ENCODE results near the gene ADRB2.

ADRB2 gene

GRCh38 chr5:148815578-148815977 lies 10.8 kb upstream of the ADRB2 start:
- Histone ChIP-seq H3K4me3 (IDR thresholded peaks at IDR 0.05; ENCODE audit: insufficient read depth, low read depth, low read length) (no peak overlapping the region), H3K4me1 (ENCODE audit: low read depth, poor library complexity, severe bottlenecking) (peaks cover 3% of the 10 kb centered on the region), H3K27ac (no peak overlapping the region), H3K27me3 (ENCODE audit: insufficient read depth, low read depth) (no peaks in the 10 kb centered on the region), H4K20me1 (ENCODE audit: insufficient read depth) (no peaks in the 10 kb centered on the region), H2AFZ (ENCODE audit: low read depth) (no peak overlapping the region), H3K79me2 (ENCODE audit: insufficient read depth, low read depth) (no peaks in the 10 kb centered on the region), H3K4me2 (no peak overlapping the region), H3K9ac (no peak overlapping the region), H3K36me3 (ENCODE audit: insufficient read depth) (no peaks in the 10 kb centered on the region)
- no peak for TF ChIP-seq CTCF (conservative IDR thresholded peaks at IDR 0.05; ENCODE audit: low read depth, low read length)

DNA sequence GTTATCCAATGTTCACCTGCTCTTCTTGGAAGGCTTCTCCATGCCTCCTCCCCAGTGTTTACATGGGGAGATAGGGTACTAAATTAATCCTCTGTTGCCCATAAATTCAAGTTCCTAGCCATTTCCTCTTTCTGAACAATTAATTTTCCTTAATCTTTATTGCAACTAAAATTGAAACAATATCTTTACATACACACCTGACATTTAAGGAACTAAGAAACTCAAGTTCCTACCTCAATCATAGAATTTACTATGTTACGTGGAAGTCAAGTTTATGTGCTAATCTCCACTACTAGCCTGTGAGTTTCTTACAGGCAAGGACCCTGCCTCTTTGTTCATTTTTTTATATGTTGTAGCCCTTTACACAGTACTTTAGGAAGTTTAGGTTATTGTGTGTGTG lies 10.1 kb upstream of the ADRB2 start:
- TF ChIP-seq CTCF (conservative IDR thresholded peaks at IDR 0.05; ENCODE audit: low read depth, low read length) = no peak
- Histone ChIP-seq H3K27ac (no peak overlapping the region), H3K4me3 (IDR thresholded peaks at IDR 0.05; ENCODE audit: insufficient read depth, low read depth, low read length) (no peak overlapping the region), H4K20me1 (ENCODE audit: insufficient read depth) (no peaks in the 10 kb centered on the region), H3K4me1 (ENCODE audit: low read depth, poor library complexity, severe bottlenecking) (peaks cover 9% of the 10 kb centered on the region), H3K79me2 (ENCODE audit: insufficient read depth, low read depth) (no peaks in the 10 kb centered on the region), H3K27me3 (ENCODE audit: insufficient read depth, low read depth) (no peaks in the 10 kb centered on the region), H3K36me3 (ENCODE audit: insufficient read depth) (no peaks in the 10 kb centered on the region), H3K4me2 (no peak overlapping the region), H2AFZ (ENCODE audit: low read depth) (no peak overlapping the region), H3K9ac (no peak overlapping the region)

- no peak overlapping the region for H3K27ac ChIP-seq
- no peaks in the 10 kb centered on the region for H3K27me3 ChIP-seq (ENCODE audit: insufficient read depth, low read depth)
- no peaks in the 10 kb centered on the region for H3K36me3 ChIP-seq (ENCODE audit: insufficient read depth)
- no peaks in the 10 kb centered on the region for H4K20me1 ChIP-seq (ENCODE audit: insufficient read depth)
- H3K4me2 ChIP-seq = no peak overlapping the region
- no peak overlapping the region for H3K4me3 ChIP-seq (IDR thresholded peaks at IDR 0.05; ENCODE audit: insufficient read depth, low read depth, low read length)
- no peak overlapping the region for H3K9ac ChIP-seq
- no peak for TF ChIP-seq CTCF (conservative IDR thresholded peaks at IDR 0.05; ENCODE audit: low read depth, low read length)
- no peak overlapping the region for H2AFZ ChIP-seq (ENCODE audit: low read depth)
- peaks cover 10% of the 10 kb centered on the region for H3K4me1 ChIP-seq (ENCODE audit: low read depth, poor library complexity, severe bottlenecking)
- H3K79me2 ChIP-seq (ENCODE audit: insufficient read depth, low read depth) = no peaks in the 10 kb centered on the region
Observed at GRCh38 chr5:148816782-148817181, 9.6 kb upstream of the ADRB2 start.

- Histone ChIP-seq H3K36me3 (ENCODE audit: insufficient read depth) (no peaks in the 10 kb centered on the region), H4K20me1 (ENCODE audit: insufficient read depth) (no peaks in the 10 kb centered on the region), H3K9ac (no peak overlapping the region), H3K27ac (no peak overlapping the region), H3K4me2 (no peak overlapping the region), H3K79me2 (ENCODE audit: insufficient read depth, low read depth) (no peaks in the 10 kb centered on the region), H3K27me3 (ENCODE audit: insufficient read depth, low read depth) (no peaks in the 10 kb centered on the region), H3K4me3 (IDR thresholded peaks at IDR 0.05; ENCODE audit: insufficient read depth, low read depth, low read length) (no peak overlapping the region), H3K4me1 (ENCODE audit: low read depth, poor library complexity, severe bottlenecking) (peaks cover 10% of the 10 kb centered on the region), H2AFZ (ENCODE audit: low read depth) (no peak overlapping the region)
- TF ChIP-seq CTCF (conservative IDR thresholded peaks at IDR 0.05; ENCODE audit: low read depth, low read length) = no peak
Observed at GRCh38 chr5:148817606-148818005, 8.8 kb upstream of the ADRB2 start.

All from KMS-11 (cell line).